Activated T-cell treated with anti-CD3 and anti-CD28 coated beads, Interleukin-2, amount 50 U/mL, for 1 hour (primary cell): ENCODE results near the gene KLF13.

Experiments used
- DNase-seq: peaks from one replicate; pipeline ENCODE4 v3.0.0-alpha.2; 2020

KLF13 gene

DNA sequence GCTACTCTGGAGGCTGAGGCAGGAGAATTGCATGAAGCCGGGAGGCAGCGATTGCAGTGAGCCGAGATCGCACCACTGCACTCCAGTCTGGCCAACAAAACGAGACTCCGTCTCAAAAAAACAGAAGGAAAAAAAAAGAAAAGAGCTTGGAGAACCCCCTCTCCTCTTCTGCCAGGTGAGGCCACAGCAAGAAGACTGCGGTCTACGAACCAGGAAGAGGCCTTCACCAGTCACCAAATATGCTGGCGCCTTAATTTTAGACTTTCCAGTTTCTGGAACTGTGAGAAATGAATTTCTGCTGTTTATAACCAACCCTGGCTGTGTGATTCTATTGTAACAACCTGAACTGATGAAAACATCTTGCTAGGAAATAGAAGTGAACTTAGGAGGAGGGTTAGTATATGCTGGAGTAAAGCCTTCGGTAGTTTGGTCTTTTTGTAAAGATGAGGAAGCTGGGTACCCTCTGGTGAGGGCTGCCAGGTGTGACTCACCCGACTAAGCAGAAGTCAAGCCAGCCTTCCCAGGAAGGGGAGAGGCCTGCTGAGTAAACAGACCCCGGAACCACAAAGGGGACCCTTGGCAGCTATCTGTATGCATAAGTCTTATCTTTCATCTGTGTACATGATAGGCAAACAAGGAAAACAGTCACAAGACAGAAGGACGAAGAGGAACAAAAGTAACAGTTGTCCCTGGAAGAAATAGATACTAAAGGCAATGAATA is 78.7 kb downstream of the KLF13 start:
- DNase-seq, result no peak

DNA sequence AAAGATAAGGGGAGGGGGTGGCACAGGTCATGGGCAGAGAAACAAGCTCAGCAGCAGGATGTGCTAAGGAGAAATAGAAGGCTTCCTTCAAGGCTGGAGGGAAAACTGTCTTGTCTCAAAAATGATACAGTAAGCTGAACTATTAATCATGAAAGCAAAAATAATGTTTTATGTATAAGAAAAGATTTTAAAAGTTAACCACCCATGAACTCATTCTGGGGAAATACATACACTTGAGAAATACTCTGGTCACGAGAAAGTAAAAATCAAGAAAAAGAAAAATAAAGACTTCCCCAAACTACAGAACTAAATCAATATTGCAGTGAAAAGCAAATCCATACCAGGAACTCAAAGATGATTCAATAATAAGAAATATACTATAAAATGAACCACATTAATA is 80.7 kb downstream of the KLF13 start:
- no peak for DNase-seq

DNA sequence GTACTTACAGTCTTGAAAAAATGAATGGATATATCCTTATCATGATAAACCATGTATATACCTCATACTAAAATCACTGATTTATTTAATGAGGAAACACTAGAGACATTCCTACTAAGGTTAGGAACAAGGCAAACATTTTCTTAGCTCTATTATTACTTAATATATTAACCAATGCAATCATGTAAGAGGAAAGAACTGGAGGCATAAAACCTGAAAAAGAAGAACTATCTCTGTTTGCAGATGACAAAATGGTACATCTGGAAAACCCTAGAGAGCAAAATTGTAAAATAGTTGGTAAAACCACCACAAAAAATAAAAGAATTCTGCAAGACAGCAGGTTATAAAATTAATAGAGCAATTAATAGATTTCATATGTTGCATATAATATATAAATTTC is 81.2 kb downstream of the KLF13 start:
- no peak for DNase-seq

DNA sequence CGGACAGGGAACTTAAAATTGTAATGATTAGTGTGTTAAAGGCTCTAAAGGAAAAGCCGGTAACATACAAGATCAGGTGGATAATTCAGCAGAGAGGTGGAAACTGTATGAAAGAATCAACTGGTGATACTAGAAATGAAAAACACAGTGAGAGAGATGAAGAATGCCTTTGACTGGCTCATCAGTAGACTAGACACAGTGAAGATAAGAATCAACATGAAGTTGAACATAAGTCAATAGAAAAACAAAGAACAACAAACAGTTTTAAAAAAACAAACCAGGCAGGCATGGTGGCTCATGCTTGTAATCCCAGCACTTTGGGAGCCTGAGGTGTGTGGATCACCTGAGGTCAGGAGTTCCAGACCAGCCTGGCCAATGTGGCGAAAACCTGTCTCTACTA is 82.1 kb downstream of the KLF13 start:
- DNase-seq, result no peak

DNA sequence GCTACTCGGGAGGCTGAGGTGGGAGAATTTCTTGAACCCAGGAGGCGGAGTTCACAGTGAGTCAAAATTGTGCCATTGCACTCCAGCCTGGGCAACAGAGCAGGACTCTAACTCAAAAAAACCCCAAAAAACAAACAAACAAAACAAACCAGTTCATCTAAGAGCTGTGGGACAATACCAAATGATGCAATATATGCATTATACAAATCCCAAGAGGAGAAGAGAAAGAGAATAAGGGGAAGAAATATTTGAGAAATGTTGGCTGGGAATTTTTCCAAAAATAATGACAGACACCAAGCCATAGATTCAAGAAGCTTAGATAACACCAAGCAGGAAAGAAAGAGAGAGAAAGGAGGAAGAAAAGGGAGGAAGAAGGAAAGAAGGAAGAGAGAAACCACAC is 82.5 kb downstream of the KLF13 start:
- no peak for DNase-seq

DNA sequence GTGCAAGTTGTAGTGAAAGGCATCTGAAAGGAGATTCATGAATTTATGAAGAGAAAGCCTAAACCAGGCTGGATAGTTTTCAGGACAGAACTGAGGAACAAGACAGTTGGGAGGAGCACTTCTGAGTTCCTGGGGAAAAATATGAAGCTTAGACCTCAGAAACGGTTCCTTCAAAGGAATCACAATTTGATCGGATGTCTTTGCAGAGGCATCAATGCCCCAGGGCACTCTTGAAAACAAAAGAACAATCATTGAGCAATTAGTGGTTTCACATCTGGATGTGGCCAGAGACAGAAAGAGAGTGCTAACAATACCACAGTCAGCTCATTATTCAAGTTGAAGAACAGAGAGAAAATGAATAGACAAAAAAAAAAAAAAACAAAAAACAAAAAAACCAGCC is 86.2 kb downstream of the KLF13 start:
- no peak for DNase-seq

DNA sequence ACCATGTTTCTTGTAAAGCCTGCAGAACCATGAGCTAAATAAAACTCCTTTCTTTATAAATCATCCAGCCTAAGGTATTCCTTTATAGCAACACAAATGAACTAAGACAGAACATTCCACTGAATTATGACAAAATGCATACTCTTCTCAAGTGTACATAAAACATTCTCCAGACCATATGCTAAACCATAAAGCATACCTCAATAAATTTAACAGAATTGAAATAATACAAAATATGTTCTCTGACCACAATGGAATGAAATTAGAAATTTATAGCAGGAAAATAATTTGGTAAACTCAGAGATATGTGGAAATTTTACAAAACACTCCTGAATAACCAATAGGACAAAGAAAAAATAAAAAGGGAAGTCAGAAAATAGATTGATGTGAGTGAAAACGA is 88.6 kb downstream of the KLF13 start:
- no peak for DNase-seq

DNA sequence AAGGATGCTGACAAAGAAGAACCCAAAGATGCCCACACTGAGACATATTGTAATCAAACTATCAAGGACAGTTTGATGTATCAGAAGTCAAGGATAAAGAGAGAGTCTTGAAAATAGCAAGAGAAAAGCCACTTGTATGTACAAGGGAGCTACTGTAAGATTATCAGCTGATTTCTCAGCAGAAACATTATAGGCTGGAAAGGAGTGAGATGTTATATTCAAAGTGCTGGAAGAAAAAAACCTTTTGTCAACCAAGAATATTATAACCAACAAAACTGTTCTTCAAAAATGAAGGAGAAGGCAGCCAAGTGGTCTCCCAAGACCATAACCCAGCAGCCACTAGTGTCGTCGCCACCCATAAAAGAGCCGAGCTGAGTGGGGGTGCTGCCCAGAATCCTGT is 93.2 kb downstream of the KLF13 start:
- DNase-seq, result no peak

DNA sequence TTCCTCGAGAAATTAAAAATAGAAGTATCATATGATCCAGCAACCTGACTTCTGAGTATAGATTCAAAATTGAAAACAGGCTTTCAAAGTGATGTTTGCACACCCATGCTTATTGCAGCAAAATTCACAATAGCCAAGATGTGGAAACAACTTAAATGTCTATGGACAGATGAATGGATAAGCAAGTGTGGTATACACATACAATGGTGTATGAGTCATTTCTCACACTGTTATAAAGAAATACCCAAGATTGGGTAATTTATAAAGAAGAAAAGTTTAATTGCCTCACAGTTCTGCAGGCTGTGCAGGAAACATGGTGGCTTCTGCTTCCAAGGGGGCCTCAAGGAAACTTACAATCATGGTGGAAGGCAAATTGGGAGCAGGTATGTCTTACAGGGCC is 100.8 kb downstream of the KLF13 start:
- no peak for DNase-seq
